GM12878 (cell line): ENCODE results near the gene CALML4. TPM values are rescaled to one million over a fixed set of nuclear protein-coding genes. Genes with fewer than 3 reads are reported as not detected.

Source experiments
- ATAC-seq: fragments of 200-7000 bp; cut with Tn5 transposase; 3 replicates; pipeline ENCODE4 v1.9.1; 2020; ENCODE audit warnings: mild to moderate bottlenecking, moderate library complexity
- BruUV-seq: library from RNA; stranded (reverse); fragments of 400-500 nt; replicated peaks from 2 replicates; lab custom pipeline; 2021; lab: Mats Ljungman, UMichigan
- CTCF ChIA-PET: fragments of 300-600 bp; sonication (Branson Sonifier 250); formaldehyde crosslinking; extraction: SDS; loops from one replicate; lab custom pipeline; 2021; ENCODE audit warnings: inconsistent platforms; lab: Yijun Ruan, JAX
- POLR2A ChIA-PET: fragments of 350-600 bp; formaldehyde crosslinking; extraction: SDS; loops from one replicate; lab custom pipeline; 2021; ENCODE audit warnings: inconsistent platforms; lab: Charles Lee
- RAD21 ChIA-PET: fragments of 300-600 bp; sonication (Branson Sonifier 250); formaldehyde crosslinking; loops from one replicate; lab custom pipeline; 2023; ENCODE audit warnings: antibody characterized with exemption; ENCODE audit not compliant: unreplicated experiment; lab: Charles Lee
- SMC1A ChIA-PET: fragments of 300-600 bp; sonication (Branson Sonifier 250); formaldehyde crosslinking; loops from one replicate; lab custom pipeline; 2023; ENCODE audit not compliant: unreplicated experiment, uncharacterized antibody; lab: Charles Lee
- DNase-seq: peaks from one replicate; pipeline ENCODE4 v3.0.0-alpha.2; 2011; ENCODE audit warnings: low read depth, low spot score
- FAIRE-seq: peaks from 3 replicates; lab custom pipeline; 2011; peaks lifted over from hg19 to GRCh38; lab: Jason Lieb, UNC
- H2AFZ ChIP-seq: 2 replicates; pipeline ENCODE4 v1.6.0; 2011; ENCODE audit warnings: low read depth, low read length, control low read depth; ENCODE audit not compliant: control insufficient read depth
- H3K27ac ChIP-seq: 2 replicates; pipeline ENCODE4 v1.5.1; 2011; ENCODE audit warnings: control low read depth; ENCODE audit not compliant: control insufficient read depth, insufficient read depth
- H3K27me3 ChIP-seq, 2 experiments: replicated peaks in 1 of 2; 2 replicates each; pipeline versions ENCODE4 v1.6.0 to v1.6.1; 2011; ENCODE audit warnings: low read length in 1 of 2; ENCODE audit not compliant: control insufficient read depth in 2 of 2, insufficient read depth in 2 of 2
- H3K36me3 ChIP-seq, 2 experiments: 2 replicates each; pipeline ENCODE4 v1.5.1; 2011; ENCODE audit warnings: low read length in 1 of 2; ENCODE audit not compliant: control insufficient read depth in 2 of 2, insufficient read depth in 2 of 2
- H3K4me1 ChIP-seq: 2 replicates; pipeline ENCODE4 v1.6.1; 2011; ENCODE audit warnings: mild to moderate bottlenecking, low read length, moderate library complexity, mixed read lengths; ENCODE audit not compliant: control insufficient read depth, insufficient read depth
- H3K4me2 ChIP-seq: 2 replicates; pipeline ENCODE4 v1.6.0; 2011; ENCODE audit warnings: control low read depth; ENCODE audit not compliant: control insufficient read depth, insufficient read depth
- H3K4me3 ChIP-seq: fragments of 200-600 bp; sonication (generic); 2 replicates; pipeline ENCODE4 v1.5.1; 2016
- H3K79me2 ChIP-seq: 2 replicates; pipeline ENCODE4 v1.6.0; 2011; ENCODE audit warnings: low read length; ENCODE audit not compliant: control insufficient read depth, insufficient read depth
- H3K9ac ChIP-seq: 2 replicates; pipeline ENCODE4 v1.8.0; 2011; ENCODE audit warnings: low read length, control low read depth, mixed read lengths; ENCODE audit not compliant: control insufficient read depth, insufficient read depth
- H3K9me3 ChIP-seq: replicated peaks from 3 replicates; pipeline ENCODE4 v1.5.1; 2011; ENCODE audit warnings: mild to moderate bottlenecking, low read length; ENCODE audit not compliant: control insufficient read depth, insufficient read depth
- H4K20me1 ChIP-seq: 2 replicates; pipeline ENCODE4 v1.6.0; 2011; ENCODE audit not compliant: control insufficient read depth, insufficient read depth
- CBFB ChIP-seq: IDR thresholded peaks from 2 replicates; pipeline ENCODE4 v1.6.1; 2016; ENCODE audit warnings: antibody characterized with exemption, low read depth
- IRF5 ChIP-seq: fragments of 450-650 bp; IDR thresholded peaks from 2 replicates; pipeline ENCODE4 v1.6.1; 2017; ENCODE audit warnings: borderline replicate concordance
- KLF5 ChIP-seq: fragments of 450-650 bp; IDR thresholded peaks from 2 replicates; pipeline ENCODE4 v1.6.1; 2014; ENCODE audit warnings: mild to moderate bottlenecking; ENCODE audit not compliant: partially characterized antibody
- NBN ChIP-seq: fragments of 450-650 bp; IDR thresholded peaks from 2 replicates; pipeline ENCODE4 v1.6.1; 2016
- RAD21 ChIP-seq: IDR thresholded peaks from 2 replicates; pipeline ENCODE4 v1.6.1; 2011; ENCODE audit warnings: mild to moderate bottlenecking, low read depth, low read length, moderate library complexity; ENCODE audit not compliant: insufficient read depth
- SMARCA5 ChIP-seq: fragments of 450-650 bp; IDR thresholded peaks from 2 replicates; pipeline ENCODE4 v1.6.1; 2017; ENCODE audit warnings: mild to moderate bottlenecking
- ZNF217 ChIP-seq: fragments of 450-650 bp; IDR thresholded peaks from 2 replicates; pipeline ENCODE4 v1.6.1; 2017; ENCODE audit warnings: antibody characterized with exemption, mild to moderate bottlenecking
- WGBS: methylation state at CpG from one replicate; pipeline ENCODE4 v1.1.6; 2016; ENCODE audit warnings: low lambda C conversion rate; ENCODE audit not compliant: insufficient replicate concordance, insufficient coverage; ENCODE audit errors: missing lambda C conversion rate; 5-methylcytosine and 5-hydroxymethylcytosine counted together
- in situ Hi-C: fragments of 300-500 bp; cut with MboI; formaldehyde crosslinking; loops from 9 replicates; pipeline ENCODE4 v1.14.3; 2018; ENCODE audit warnings: mixed read lengths
- intact Hi-C: fragments of 100-400 bp; cut with micrococcal nuclease; formaldehyde crosslinking; loops from one replicate; pipeline ENCODE4 v1.14.2; 2022; ENCODE audit not compliant: unreplicated experiment
- polyA plus RNA-seq, 11 experiments: library from polyadenylated mRNA; depleted of rRNA in 4 of 11; unstranded in 6 of 11; stranded (reverse) in 5 of 11; fragments of >200 nt; fragmentation: Nextera tagmentation in 4 of 11; fragmentation: Illumina TruSeq in 1 of 11; extraction: Ambion mirVana in 4 of 11; extraction: Trizol in 1 of 11; gene quantifications; 1 replicate in 1 of 11; 2 replicates in 10 of 11; pipeline versions ENCODE4 v1.2.1 to v1.2.3, GENCODE V29; 2011 to 2016; ENCODE audit warnings: inconsistent platforms in 2 of 11, missing spikeins in 2 of 11, low read depth in 1 of 11
- total RNA-seq, 4 experiments: library from RNA; depleted of rRNA in 3 of 4; stranded (reverse); fragments of >200 nt in 3 of 4; fragmentation: Illumina TruSeq in 1 of 4; extraction: Trizol in 1 of 4; gene quantifications; 2 replicates each; pipeline versions ENCODE4 v1.2.1 to v1.2.3, GENCODE V29; 2013 to 2021

CALML4 gene
- total and polyA plus RNA-seq, 10 of the 15 experiments (the other 5 are each of a cell fraction or from before 2014, with no cell fraction given), result 1.7 to 15.9 (median 5.1) TPM

- FAIRE-seq, result no peak
- intact Hi-C loops, result loop anchor here (5.0 kb wide), 1 partner anchor 366 kb away; no protein-coding TSS in a partner anchor
- SMC1A ChIA-PET, result interaction anchor here (0.8 to 2.2 kb wide), 4 partner anchors 12 to 365 kb away, joined by 3 to 8 read pairs (median 4); no protein-coding TSS in a partner anchor
These were observed 23.2 kb upstream of the CALML4 start for GRCh38 chr15:68228143-68228970.

More at GRCh38 chr15:68228143-68228970, 23.2 kb upstream of the CALML4 start:
- BruUV-seq, result TSS peak; percentile 72
- Histone ChIP-seq H3K4me2 (peak overlapping the region; percentile 84), H3K4me3 (peak overlapping the region; percentile 99), H2AFZ (peak overlapping the region; percentile 94), H3K9ac (peak overlapping the region; percentile 90), H3K27ac (peak overlapping the region; percentile 90), H3K4me1 (peaks cover 43% of the 10 kb centered on the region), H3K36me3 (no peaks in the 10 kb centered on the region; a peak in 1 of 4 replicates), H3K27me3 (no peaks in the 10 kb centered on the region), H4K20me1 (no peaks in the 10 kb centered on the region), H3K9me3 (no peaks in the 10 kb centered on the region), H3K79me2 (peaks cover 57% of the 10 kb centered on the region)
- ChIA-PET POLR2A (interaction anchor here (0.9 to 2.2 kb wide), 2 partner anchors 49 to 374 kb away, joined by 3 to 8 read pairs; partner anchors contain the start of gene FEM1B), CTCF (interaction anchor here (0.6 to 3.2 kb wide), 5 partner anchors 24 to 714 kb away, joined by 4 to 13 read pairs (median 4); partner anchors contain the start of gene FEM1B), RAD21 (interaction anchor here (0.6 to 2.6 kb wide), 5 partner anchors 37 to 387 kb away, joined by 3 to 13 read pairs (median 3); partner anchors contain the start of gene FEM1B)
- under 1% methylated on average over 25 of the region's 25 CpGs for WGBS
- peak; percentile 3 for ATAC-seq
- DNase-seq, result no peak
- TF ChIP-seq NBN (0 out of 2 replicates have a peak, but pooled peaks have one; percentile 27), IRF5 (no peak), KLF5 (peak; percentile 12), ZNF217 (peak; percentile 69; the same call in 1 of the 2 replicates), RAD21 (no peak), CBFB (peak; percentile 54; the same call in 1 of the 2 replicates), SMARCA5 (peak; percentile 78)
- in situ Hi-C loops, result no loop called here
